HCT116 (cell line): ENCODE data around the gene GLRX. TPM values are rescaled to one million over a fixed set of nuclear protein-coding genes. Genes with fewer than 3 reads are reported as not detected.

ENCODE experiments used
- ATAC-seq: fragments of 200-7000 bp; cut with Tn5 transposase; 2 replicates; pipeline ENCODE4 v1.9.1; 2020; ENCODE audit warnings: mild to moderate bottlenecking, moderate library complexity
- BruUV-seq: library from RNA; stranded (reverse); fragments of 400-500 nt; replicated peaks from 2 replicates; lab custom pipeline; 2021; lab: Mats Ljungman, UMichigan
- CTCF ChIA-PET: fragments of 300-600 bp; sonication (Branson Sonifier 250); formaldehyde crosslinking; loops from one replicate; lab custom pipeline; 2021; ENCODE audit warnings: antibody characterized with exemption; lab: Charles Lee
- POLR2A ChIA-PET: fragments of 300-600, 350-600 bp; sonication (Branson Sonifier 250); formaldehyde crosslinking; loops from one replicate; lab custom pipeline; 2021; ENCODE audit warnings: antibody characterized with exemption; lab: Charles Lee
- RAD21 ChIA-PET, 2 experiments: fragments of 300-600 bp; sonication (Branson Sonifier 250); formaldehyde crosslinking; loops; one replicate each; lab custom pipeline; 2023; ENCODE audit warnings: low total read pairs in 2 of 2; ENCODE audit not compliant: uncharacterized antibody in 2 of 2, unreplicated experiment in 2 of 2, low non-redundant PET in 1 of 2; lab: Charles Lee
- DNase-seq: peaks from one replicate; pipeline ENCODE4 v3.0.0-alpha.2; 2010; ENCODE audit warnings: low read depth, low spot score
- H2AFZ ChIP-seq: fragments of 200-600 bp; shearing (Covaris generic), sonication (generic); 2 replicates; pipeline ENCODE4 v1.6.1; 2017; ENCODE audit warnings: low read depth, mixed run types, mixed read lengths, antibody characterized with exemption, low read length; ENCODE audit not compliant: poor library complexity, severe bottlenecking
- H3K27ac ChIP-seq: 2 replicates; pipeline ENCODE4 v1.5.1; 2012; ENCODE audit warnings: low read depth, low read length
- H3K27me3 ChIP-seq: fragments of 200-600 bp; sonication (generic); 2 replicates; pipeline ENCODE4 v1.6.1; 2016; ENCODE audit warnings: mixed run types, low read length, mixed read lengths; ENCODE audit not compliant: insufficient read depth
- H3K36me3 ChIP-seq, 2 experiments: fragments of 200-500 bp in 1 of 2; fragments of 200-600 bp in 1 of 2; sonication (Bioruptor generic) in 1 of 2; sonication (generic) in 1 of 2; 2 replicates each; pipeline versions ENCODE4 v1.5.1 to v1.6.1; 2014 to 2016; ENCODE audit warnings: low read length in 2 of 2, inconsistent platforms in 1 of 2, mixed read lengths in 1 of 2, mixed run types in 1 of 2; ENCODE audit not compliant: insufficient read depth in 2 of 2, control insufficient read depth in 1 of 2
- H3K4me1 ChIP-seq, 2 experiments: fragments of 200-600 bp in 1 of 2; sonication (generic) in 1 of 2; 2 replicates each; pipeline versions ENCODE4 v1.5.1 to v1.6.1; 2012 to 2017; ENCODE audit warnings: low read length in 2 of 2, inconsistent platforms in 1 of 2, mild to moderate bottlenecking in 1 of 2, mixed read lengths in 1 of 2, mixed run types in 1 of 2, moderate library complexity in 1 of 2; ENCODE audit not compliant: insufficient read depth in 2 of 2, control insufficient read depth in 1 of 2
- H3K4me2 ChIP-seq: fragments of 200-600 bp; sonication (generic); 2 replicates; pipeline ENCODE4 v1.6.1; 2017; ENCODE audit warnings: mixed run types, low read length, mixed read lengths
- H3K4me3 ChIP-seq, 2 experiments: fragments of 200-600 bp in 1 of 2; sonication (generic) in 1 of 2; replicated peaks in 1 of 2; 2 replicates each; pipeline ENCODE4 v1.5.1; 2011 to 2016; ENCODE audit warnings: low read length in 2 of 2, control low read depth in 1 of 2, low read depth in 1 of 2, mild to moderate bottlenecking in 1 of 2, mixed read lengths in 1 of 2, mixed run types in 1 of 2
- H3K79me2 ChIP-seq: fragments of 200-600 bp; sonication (generic); 2 replicates; pipeline ENCODE4 v1.6.1; 2017; ENCODE audit warnings: mild to moderate bottlenecking, mixed run types, low read length, moderate library complexity, mixed read lengths; ENCODE audit not compliant: insufficient read depth
- H3K9ac ChIP-seq: fragments of 200-600 bp; sonication (generic); 2 replicates; pipeline ENCODE4 v1.6.1; 2016; ENCODE audit warnings: low read length, mixed read lengths
- H3K9me2 ChIP-seq: fragments of 200-600 bp; sonication (generic), shearing (Covaris generic); 2 replicates; pipeline ENCODE4 v1.6.1; 2017; ENCODE audit warnings: mixed run types, mild to moderate bottlenecking, moderate library complexity; ENCODE audit not compliant: insufficient read depth
- H3K9me3 ChIP-seq, 2 experiments: fragments of 200-500 bp in 1 of 2; fragments of 200-600 bp in 1 of 2; sonication (Bioruptor generic) in 1 of 2; sonication (generic) in 1 of 2; 2 replicates each; pipeline ENCODE4 v1.6.1; 2014 to 2017; ENCODE audit warnings: low read length in 2 of 2, mixed read lengths in 2 of 2, inconsistent platforms in 1 of 2, low read depth in 1 of 2, mild to moderate bottlenecking in 1 of 2, mixed run types in 1 of 2, moderate library complexity in 1 of 2; ENCODE audit not compliant: control insufficient read depth in 1 of 2, insufficient read depth in 1 of 2
- H4K20me1 ChIP-seq: fragments of 200-600 bp; sonication (generic), shearing (Covaris generic); 2 replicates; pipeline ENCODE4 v1.6.1; 2017; ENCODE audit warnings: mixed run types, mild to moderate bottlenecking, moderate library complexity; ENCODE audit not compliant: insufficient read depth
- ATF3 ChIP-seq: IDR thresholded peaks from 2 replicates; pipeline ENCODE4 v1.6.1; 2012
- CBX3 ChIP-seq: IDR thresholded peaks from 2 replicates; pipeline ENCODE4 v1.6.1; 2012; ENCODE audit warnings: low read depth
- CEBPB ChIP-seq: IDR thresholded peaks from 2 replicates; pipeline ENCODE4 v1.6.1; 2012; ENCODE audit warnings: low read depth
- CTCF ChIP-seq, 3 experiments: fragments of 200-600 bp in 1 of 3; sonication (generic) in 1 of 3; IDR thresholded peaks in 2 of 3; conservative IDR thresholded peaks in 1 of 3; 2 replicates each; pipeline ENCODE4 v1.5.1; 2012 to 2017; ENCODE audit warnings: low read depth in 2 of 3, low read length in 2 of 3, antibody characterized with exemption in 1 of 3, borderline replicate concordance in 1 of 3, control low read depth in 1 of 3, mild to moderate bottlenecking in 1 of 3, mixed read lengths in 1 of 3, mixed run types in 1 of 3, moderate library complexity in 1 of 3; ENCODE audit not compliant: insufficient read depth in 1 of 3
- EGR1 ChIP-seq: IDR thresholded peaks from 2 replicates; pipeline ENCODE4 v1.6.1; 2012; ENCODE audit warnings: low read depth
- ELF1 ChIP-seq: IDR thresholded peaks from 2 replicates; pipeline ENCODE4 v1.6.1; 2012; ENCODE audit warnings: low read depth, borderline replicate concordance
- EZH2 ChIP-seq: fragments of 200-600 bp; sonication (generic); IDR thresholded peaks from 2 replicates; pipeline ENCODE4 v1.6.1; 2017; ENCODE audit warnings: antibody characterized with exemption, mixed run types
- EZH2phosphoT487 ChIP-seq: fragments of 200-600 bp; IDR thresholded peaks from 2 replicates; pipeline ENCODE4 v1.6.1; 2018; ENCODE audit warnings: antibody characterized with exemption, borderline replicate concordance
- FOSL1 ChIP-seq: IDR thresholded peaks from 2 replicates; pipeline ENCODE4 v1.6.1; 2012; ENCODE audit warnings: low read depth
- JUND ChIP-seq: IDR thresholded peaks from 2 replicates; pipeline ENCODE4 v1.6.1; 2012
- MAX ChIP-seq: IDR thresholded peaks from 2 replicates; pipeline ENCODE4 v1.6.1; 2012
- POLR2A ChIP-seq: IDR thresholded peaks from 2 replicates; pipeline ENCODE4 v1.7.0; 2011; ENCODE audit warnings: borderline replicate concordance; ENCODE audit not compliant: insufficient read depth, insufficient read length; ENCODE audit errors: extremely low read depth
- POLR2AphosphoS5 ChIP-seq: IDR thresholded peaks from 2 replicates; pipeline ENCODE4 v1.6.1; 2011; ENCODE audit warnings: mild to moderate bottlenecking, low read depth, low read length, moderate library complexity
- RAD21 ChIP-seq: IDR thresholded peaks from 2 replicates; pipeline ENCODE4 v1.6.1; 2012; ENCODE audit warnings: low read depth, mild to moderate bottlenecking
- SP1 ChIP-seq: IDR thresholded peaks from 2 replicates; pipeline ENCODE4 v1.6.1; 2012; ENCODE audit warnings: low read depth
- SRF ChIP-seq: IDR thresholded peaks from 2 replicates; pipeline ENCODE4 v1.6.1; 2012; ENCODE audit warnings: low read depth
- TCF7L2 ChIP-seq: IDR thresholded peaks from 2 replicates; pipeline ENCODE4 v1.7.0; 2011; ENCODE audit warnings: borderline replicate concordance, inconsistent platforms; ENCODE audit not compliant: insufficient read depth, insufficient read length; ENCODE audit errors: extremely low read depth
- YY1 ChIP-seq: IDR thresholded peaks from 2 replicates; pipeline ENCODE4 v1.6.1; 2011; ENCODE audit warnings: low read length, low read depth, moderate library complexity, mild to moderate bottlenecking; ENCODE audit not compliant: insufficient replicate concordance; ENCODE audit errors: extremely low read depth
- ZFX ChIP-seq: fragments of 450-650 bp; IDR thresholded peaks from 2 replicates; pipeline ENCODE4 v1.6.1; 2017
- ZNF274 ChIP-seq: fragments of 200-500 bp; sonication (Bioruptor generic); IDR thresholded peaks from 2 replicates; pipeline ENCODE4 v1.6.1; 2014; ENCODE audit warnings: mild to moderate bottlenecking, low read depth, low read length, inconsistent platforms
- intact Hi-C: fragments of 100-400 bp; cut with micrococcal nuclease; formaldehyde crosslinking; loops from 2 replicates; pipeline ENCODE4 v1.10.0; 2022
- total RNA-seq: library from RNA; stranded (reverse); gene quantifications from one replicate; pipeline ENCODE4 v1.2.1, GENCODE V29; 2021; ENCODE audit not compliant: unreplicated experiment

GLRX gene
- total RNA-seq, 1 experiment from 2014 or later, result 29.3 TPM

- H3K9ac ChIP-seq, result no peak overlapping the region
- H3K4me1 ChIP-seq, result peaks cover 6 to 22% of the 10 kb centered on the region in 2 experiments; a peak in 3 of 4 replicates
- H3K4me3 ChIP-seq, result no peak overlapping the region
- no peak for ATAC-seq
- no TSS peak for BruUV-seq
- H3K27ac ChIP-seq, result no peak overlapping the region
- ChIA-PET RAD21 (no interaction called here), POLR2A (no interaction called here), CTCF (no interaction called here)
- H3K36me3 ChIP-seq, result no peaks in the 10 kb centered on the region
- H2AFZ ChIP-seq, result no peak overlapping the region
- H3K9me3 ChIP-seq, result no peaks in the 10 kb centered on the region
- no peaks in the 10 kb centered on the region for H3K9me2 ChIP-seq
- no peaks in the 10 kb centered on the region for H4K20me1 ChIP-seq
- H3K4me2 ChIP-seq, result no peak overlapping the region
- TF ChIP-seq CEBPB, result no peak
- no peak for TF ChIP-seq TCF7L2
- TF ChIP-seq JUND, result no peak
- TF ChIP-seq ATF3, result no peak
- TF ChIP-seq RAD21, result no peak
- no peak for TF ChIP-seq EGR1
- TF ChIP-seq POLR2AphosphoS5, result no peak
- TF ChIP-seq EZH2, result no peak
- no peak for TF ChIP-seq ZFX
- no peak for TF ChIP-seq CBX3
- no peak for TF ChIP-seq SRF
- TF ChIP-seq CTCF (IDR thresholded peaks at IDR 0.05 in 2 of 3, conservative IDR thresholded peaks at IDR 0.05 in 1 of 3; ENCODE audit: borderline replicate concordance in 1 of 3, insufficient read depth in 1 of 3, low read depth in 2 of 3, low read length in 2 of 3), result no peak
- no peak for TF ChIP-seq EZH2phosphoT487
- TF ChIP-seq SP1, result no peak
- TF ChIP-seq ELF1, result no peak
- no peak for TF ChIP-seq MAX
- TF ChIP-seq YY1, result no peak
- TF ChIP-seq POLR2A, result no peak
- TF ChIP-seq ZNF274, result no peak
- TF ChIP-seq FOSL1, result no peak
- H3K27me3 ChIP-seq, result no peaks in the 10 kb centered on the region
- H3K79me2 ChIP-seq, result no peaks in the 10 kb centered on the region
- intact Hi-C loops, result no loop called here
- DNase-seq, result no peak
Measured at GRCh38 chr5:95864944-95865504, 42.5 kb upstream of the GLRX start.
